Choroid plexus epithelial cell (primary cell): ENCODE data around the gene ADRA2C.

Source experiments
- DNase-seq: peaks from one replicate; pipeline ENCODE4 v3.0.0-alpha.2; 2010; ENCODE audit warnings: low read depth
- H3K4me3 ChIP-seq: 2 replicates; pipeline ENCODE4 v1.5.1; 2011; ENCODE audit warnings: low read depth, mild to moderate bottlenecking, control low read depth, low read length, moderate library complexity
- TF ChIP-seq, protein P1 (sequence below): conservative IDR thresholded peaks from 2 replicates; pipeline ENCODE4 v1.5.1; 2011; ENCODE audit warnings: low read depth, mild to moderate bottlenecking, control low read depth, inconsistent platforms, low read length, moderate library complexity

Gene ADRA2C

DNA sequence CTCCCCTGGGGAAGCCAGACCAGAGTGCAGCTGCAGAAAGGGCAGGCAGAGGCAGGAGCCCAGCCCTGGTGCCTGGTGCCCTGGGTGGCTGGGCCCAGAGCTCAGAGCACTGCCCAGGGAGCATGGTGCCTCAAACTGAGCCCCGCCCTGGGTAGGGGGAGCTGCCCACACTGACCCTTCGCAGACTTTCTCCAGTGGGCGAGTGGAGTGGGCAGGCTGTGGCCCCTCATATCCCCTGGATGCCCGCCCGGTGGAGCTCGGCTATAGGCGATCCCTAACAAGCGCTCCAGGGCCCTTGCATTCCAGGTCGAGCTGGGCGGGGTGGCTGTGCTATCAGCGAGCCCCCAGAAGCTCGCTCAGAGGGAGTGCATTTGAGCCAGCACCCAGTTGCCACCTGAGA is 17.1 kb upstream of the ADRA2C start:
- TF ChIP-seq, protein P1, sequence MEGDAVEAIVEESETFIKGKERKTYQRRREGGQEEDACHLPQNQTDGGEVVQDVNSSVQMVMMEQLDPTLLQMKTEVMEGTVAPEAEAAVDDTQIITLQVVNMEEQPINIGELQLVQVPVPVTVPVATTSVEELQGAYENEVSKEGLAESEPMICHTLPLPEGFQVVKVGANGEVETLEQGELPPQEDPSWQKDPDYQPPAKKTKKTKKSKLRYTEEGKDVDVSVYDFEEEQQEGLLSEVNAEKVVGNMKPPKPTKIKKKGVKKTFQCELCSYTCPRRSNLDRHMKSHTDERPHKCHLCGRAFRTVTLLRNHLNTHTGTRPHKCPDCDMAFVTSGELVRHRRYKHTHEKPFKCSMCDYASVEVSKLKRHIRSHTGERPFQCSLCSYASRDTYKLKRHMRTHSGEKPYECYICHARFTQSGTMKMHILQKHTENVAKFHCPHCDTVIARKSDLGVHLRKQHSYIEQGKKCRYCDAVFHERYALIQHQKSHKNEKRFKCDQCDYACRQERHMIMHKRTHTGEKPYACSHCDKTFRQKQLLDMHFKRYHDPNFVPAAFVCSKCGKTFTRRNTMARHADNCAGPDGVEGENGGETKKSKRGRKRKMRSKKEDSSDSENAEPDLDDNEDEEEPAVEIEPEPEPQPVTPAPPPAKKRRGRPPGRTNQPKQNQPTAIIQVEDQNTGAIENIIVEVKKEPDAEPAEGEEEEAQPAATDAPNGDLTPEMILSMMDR, result no peak
- DNase-seq, result no peak
- H3K4me3 ChIP-seq, result no peak overlapping the region

DNA sequence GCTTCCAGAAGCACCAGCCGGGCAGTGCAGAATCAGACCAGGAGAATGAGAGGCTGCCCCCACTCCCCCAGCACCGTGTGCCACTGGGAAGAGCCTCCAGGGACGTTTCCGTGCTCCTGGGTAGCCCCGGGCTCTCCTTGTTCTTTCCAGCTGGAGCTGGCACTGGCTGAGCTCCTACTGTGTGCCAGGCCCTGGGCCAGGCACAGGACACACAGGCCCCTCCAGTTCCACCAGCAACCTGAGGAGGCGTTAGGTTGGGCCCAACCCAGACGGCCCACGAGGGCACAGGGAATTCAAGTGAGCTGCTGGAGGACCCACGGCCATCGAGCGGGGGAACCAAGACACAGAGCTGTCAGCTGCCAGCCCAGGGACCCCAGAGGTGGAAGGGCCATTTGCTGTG is 15.9 kb upstream of the ADRA2C start:
- TF ChIP-seq, protein P1, result no peak
- no peak for DNase-seq
- H3K4me3 ChIP-seq, result no peak overlapping the region

DNA sequence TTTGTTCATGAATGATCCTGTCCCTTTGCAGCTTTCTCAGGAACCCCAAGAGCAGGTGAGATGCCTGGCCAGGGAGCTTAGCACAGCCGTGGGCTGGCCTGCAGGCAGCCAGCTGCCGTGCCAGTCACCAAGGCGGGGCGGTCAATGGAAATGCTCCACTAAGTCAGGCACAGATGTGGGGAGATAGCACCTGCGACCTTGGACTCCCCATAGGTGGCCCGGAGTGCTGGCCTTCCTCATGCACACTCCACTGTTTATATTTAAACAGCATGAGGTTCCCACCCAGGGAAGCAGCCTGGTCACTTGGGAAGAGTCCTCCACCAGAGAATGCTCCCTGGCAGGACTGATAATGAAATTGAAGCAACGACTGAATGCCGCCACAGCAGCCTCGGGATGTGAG is 14.2 kb upstream of the ADRA2C start:
- H3K4me3 ChIP-seq, result no peak overlapping the region
- TF ChIP-seq, protein P1, result no peak
- no peak for DNase-seq

DNA sequence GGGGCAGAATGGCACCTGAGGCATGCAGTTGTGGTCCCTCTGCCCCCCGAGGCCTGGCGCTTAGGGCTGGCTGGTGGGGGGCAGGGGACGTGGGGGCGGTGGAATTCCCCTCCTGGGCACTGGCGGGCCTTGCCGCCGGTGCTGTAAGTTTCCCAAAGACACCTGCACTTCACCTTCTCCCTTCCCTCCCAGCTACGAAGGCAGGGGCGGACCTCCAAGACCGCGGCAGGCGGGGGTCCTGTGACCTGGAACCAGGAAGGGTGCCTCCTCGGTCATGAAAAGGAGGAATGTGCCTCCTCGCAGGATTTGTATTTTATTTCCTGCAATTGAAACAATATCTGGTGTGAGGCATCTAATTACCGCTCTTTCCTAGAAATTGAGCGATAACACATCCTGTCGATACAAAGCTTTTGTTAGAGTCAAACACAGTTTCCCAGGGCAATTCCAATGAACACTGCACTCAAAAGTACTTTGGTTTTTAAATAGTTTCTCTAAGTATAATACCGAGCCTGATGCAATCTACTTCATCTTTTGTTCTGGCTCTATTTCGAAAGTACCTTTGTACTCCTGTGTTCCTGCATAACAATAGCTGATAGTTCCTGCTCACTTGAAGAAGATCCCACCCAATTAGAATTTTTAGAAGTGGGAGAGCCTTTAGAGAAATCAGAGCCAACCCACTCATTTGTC is 12.3 kb upstream of the ADRA2C start:
- TF ChIP-seq, protein P1, result no peak
- no peak overlapping the region for H3K4me3 ChIP-seq
- DNase-seq, result no peak

DNA sequence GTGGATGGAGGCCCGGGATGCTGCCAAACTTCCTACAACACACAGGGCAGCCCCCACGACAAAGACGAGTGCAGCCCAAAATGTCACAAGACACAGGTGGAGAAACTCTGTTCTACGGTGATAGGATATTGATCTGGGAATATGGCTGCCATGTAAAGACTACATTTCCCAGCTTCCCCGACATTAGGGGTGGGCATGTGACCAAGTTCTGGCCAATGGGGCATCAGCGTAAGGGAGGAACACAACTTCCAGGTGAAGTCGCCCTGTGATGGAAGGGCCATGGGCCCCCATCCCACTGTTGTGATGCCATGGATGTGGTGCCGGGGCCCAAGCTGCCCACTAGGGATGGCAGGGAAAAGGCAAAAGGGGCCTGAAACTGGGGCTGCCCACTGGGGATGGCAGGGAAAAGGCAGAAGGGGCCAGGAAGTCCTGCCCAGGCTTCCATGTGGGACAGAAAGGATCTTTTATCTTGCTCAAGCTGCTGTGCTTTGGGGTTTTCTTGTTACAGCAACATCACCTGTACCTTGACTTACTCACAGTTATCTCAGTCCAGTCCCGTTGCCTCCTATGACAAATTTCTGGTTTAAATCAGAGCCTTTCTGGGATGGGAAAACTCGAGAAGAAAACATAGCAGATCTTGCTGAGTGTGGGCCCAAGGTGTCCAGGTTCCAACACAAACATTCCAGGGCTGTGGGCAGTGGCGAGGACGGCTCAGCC is 9.7 kb upstream of the ADRA2C start:
- no peak overlapping the region for H3K4me3 ChIP-seq
- TF ChIP-seq, protein P1, result no peak
- DNase-seq, result no peak

DNA sequence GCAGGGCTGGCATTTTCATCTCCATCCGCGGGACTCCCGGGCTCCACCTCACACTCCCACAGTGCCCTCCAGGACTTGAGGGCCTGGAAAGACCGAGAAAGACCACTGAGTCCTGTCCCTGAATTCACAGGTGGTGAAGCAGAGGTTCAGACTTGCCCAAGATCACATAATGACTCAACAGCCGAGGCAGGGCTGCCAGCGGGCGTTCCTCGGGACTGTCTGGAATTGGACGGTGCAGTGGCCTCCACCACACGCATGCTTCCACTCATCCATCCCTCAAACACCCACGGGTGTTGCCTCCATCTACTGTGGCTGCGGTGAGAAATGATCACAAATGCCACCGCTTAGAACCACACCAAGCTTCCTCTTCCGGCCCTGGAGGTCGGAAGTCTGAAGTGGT is 6.9 kb upstream of the ADRA2C start:
- no peak overlapping the region for H3K4me3 ChIP-seq
- TF ChIP-seq, protein P1, result no peak
- DNase-seq, result no peak

DNA sequence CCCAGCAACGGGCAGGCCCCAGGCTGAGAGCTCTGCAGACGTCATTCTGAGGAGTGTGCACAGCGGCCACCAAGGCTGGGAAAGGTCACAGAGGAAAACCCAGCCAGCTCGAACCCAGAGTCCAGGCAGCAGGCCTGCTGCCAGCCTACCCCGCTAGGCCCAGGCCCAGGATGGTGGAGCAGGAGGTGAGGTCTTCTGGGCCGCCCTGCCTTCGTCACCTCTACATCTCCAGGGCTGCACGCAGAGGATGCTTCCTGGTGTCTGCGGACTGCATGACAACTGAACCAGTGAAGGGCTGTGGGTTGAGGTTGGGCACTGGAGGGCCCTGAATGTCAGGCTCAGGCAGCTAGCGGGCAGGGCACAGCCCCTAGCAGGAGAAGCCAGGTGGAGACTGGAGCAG is 5.8 kb upstream of the ADRA2C start:
- DNase-seq, result no peak
- TF ChIP-seq, protein P1, result no peak
- H3K4me3 ChIP-seq, result no peak overlapping the region
